GM13976 (cell line): ENCODE results near the gene ZNF8.
"Not testable (repeated sequence)": the region's sequence is repeated elsewhere in the genome, so short reads cannot be mapped to it uniquely, and the experiment has no call there.

ENCODE experiments used
- DNase-seq: peaks from one replicate; pipeline ENCODE4 v3.0.0; 2012; ENCODE audit warnings: low spot score
- in situ Hi-C: fragments of 300-500 bp; cut with MboI; formaldehyde crosslinking; loops from one replicate; pipeline ENCODE4 v1.12.0; 2022; ENCODE audit warnings: low sequenced_read_pairs, mixed read lengths, inconsistent platforms; ENCODE audit not compliant: unreplicated experiment
- TF ChIP-seq, protein P1 (sequence below): IDR thresholded peaks from 2 replicates; pipeline ENCODE4 v1.5.1; 2012; ENCODE audit warnings: borderline replicate concordance, mild to moderate bottlenecking; ENCODE audit not compliant: insufficient read depth; ENCODE audit errors: extremely low read depth, missing control alignments, control extremely low read depth

Gene ZNF8

DNA sequence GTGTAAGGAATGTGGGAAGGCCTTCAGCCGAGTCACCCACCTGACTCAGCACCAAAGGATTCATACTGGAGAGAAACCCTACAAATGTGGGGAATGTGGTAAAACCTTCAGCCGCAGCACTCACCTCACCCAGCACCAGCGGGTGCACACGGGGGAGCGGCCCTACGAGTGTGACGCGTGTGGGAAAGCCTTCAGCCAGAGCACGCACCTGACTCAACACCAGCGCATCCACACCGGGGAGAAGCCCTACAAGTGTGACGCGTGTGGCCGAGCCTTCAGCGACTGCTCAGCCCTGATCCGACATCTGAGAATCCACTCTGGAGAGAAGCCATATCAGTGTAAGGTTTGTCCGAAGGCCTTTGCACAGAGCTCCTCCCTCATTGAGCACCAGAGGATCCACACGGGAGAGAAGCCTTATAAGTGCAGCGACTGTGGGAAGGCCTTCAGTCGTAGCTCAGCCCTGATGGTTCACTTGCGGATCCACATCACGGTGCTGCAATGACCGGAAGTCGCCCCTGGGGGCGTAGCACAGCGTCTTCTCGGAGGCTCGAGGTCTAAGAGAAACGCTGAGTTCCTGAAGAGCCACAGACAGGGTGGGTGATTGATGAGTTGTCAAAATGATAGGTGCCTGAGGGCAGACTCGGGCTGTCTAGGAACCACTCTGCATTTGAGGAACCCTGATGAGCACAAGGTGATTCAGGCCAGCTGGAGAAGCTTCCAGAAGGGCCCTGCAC is 60.2 kb downstream of the ZNF8 start:
- in situ Hi-C loops, result no loop called here
- DNase-seq, result no peak
- TF ChIP-seq, protein P1, sequence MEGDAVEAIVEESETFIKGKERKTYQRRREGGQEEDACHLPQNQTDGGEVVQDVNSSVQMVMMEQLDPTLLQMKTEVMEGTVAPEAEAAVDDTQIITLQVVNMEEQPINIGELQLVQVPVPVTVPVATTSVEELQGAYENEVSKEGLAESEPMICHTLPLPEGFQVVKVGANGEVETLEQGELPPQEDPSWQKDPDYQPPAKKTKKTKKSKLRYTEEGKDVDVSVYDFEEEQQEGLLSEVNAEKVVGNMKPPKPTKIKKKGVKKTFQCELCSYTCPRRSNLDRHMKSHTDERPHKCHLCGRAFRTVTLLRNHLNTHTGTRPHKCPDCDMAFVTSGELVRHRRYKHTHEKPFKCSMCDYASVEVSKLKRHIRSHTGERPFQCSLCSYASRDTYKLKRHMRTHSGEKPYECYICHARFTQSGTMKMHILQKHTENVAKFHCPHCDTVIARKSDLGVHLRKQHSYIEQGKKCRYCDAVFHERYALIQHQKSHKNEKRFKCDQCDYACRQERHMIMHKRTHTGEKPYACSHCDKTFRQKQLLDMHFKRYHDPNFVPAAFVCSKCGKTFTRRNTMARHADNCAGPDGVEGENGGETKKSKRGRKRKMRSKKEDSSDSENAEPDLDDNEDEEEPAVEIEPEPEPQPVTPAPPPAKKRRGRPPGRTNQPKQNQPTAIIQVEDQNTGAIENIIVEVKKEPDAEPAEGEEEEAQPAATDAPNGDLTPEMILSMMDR, result no peak

GRCh38 chr19:58345558-58345957 is 66.8 kb downstream of the ZNF8 start:
- in situ Hi-C loops, result no loop called here
- TF ChIP-seq, protein P1, result no peak
- DNase-seq, result no peak

DNA sequence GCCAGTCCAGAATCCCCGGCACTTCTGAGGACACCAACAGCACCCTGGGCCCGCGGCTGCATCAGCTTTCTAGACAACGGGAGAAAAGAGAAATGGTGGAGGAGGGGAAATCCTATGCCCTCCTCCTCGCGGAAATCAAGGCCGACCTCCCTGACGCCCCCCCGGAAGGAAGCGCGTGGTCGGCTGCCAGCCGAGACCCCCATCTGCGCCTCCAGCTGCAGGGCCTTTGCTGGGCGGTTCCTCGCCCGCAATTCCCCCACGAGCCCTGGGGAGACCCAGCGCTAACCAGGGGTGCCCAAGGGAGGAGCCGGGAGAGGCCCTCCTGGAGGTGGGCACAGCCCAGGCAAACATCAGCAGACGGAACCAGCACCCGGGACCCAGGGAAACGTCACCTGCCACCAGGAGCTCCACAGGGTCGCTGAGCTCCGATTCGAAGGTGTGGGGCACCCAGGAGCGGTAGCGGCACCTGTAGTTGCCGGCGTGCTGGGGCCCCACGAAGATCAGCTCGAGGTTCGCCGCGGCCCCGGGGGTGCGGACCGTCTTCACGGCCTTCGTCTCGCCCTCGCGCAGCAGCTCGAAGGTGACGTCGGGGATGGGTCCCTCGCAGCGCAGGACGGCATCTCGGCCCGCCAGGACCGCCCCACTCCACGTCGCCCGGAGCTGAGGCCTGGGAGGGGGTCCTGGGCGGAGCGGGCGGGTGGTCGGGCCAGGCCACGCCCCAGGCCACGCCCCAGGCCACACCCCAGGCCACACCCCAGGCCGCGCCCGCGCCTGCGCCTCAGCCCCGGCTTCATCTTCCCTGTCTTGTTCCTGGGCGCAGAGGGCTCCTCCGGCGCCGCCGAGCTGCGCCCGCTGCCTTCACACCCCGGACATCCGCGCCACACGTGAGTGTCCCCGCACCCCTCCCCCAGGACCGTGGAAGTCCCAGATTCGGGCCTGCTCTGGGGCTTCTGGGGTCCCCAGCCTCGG is 68.5 kb downstream of the ZNF8 start:
- in situ Hi-C loops, result no loop called here
- TF ChIP-seq, protein P1, result no peak
- DNase-seq, result peak; percentile 96

DNA sequence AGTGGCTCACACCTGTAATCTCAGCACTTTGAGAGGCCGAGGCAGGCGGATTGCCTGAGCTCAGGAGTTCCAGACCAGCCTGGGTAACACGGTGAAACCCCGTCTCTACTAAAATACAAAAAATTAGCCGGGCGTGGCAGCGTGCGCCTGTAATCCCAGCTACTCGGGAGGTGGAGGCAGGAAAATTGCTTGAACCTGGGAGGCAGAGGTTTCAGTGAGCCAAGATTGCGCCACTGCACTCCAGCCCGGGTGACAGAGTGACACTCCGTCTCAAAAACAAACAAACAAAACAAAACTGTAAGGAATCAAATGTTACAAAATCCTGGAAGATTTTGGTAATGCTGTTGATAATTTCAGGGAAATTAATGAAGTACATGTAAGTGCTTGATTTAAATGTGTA is 69.3 kb downstream of the ZNF8 start:
- DNase-seq, in situ Hi-C loops: not testable (repeated sequence)

GRCh38 chr19:58349590-58349989 is 70.8 kb downstream of the ZNF8 start:
- TF ChIP-seq, protein P1, result no peak
- DNase-seq, result no peak
- in situ Hi-C loops, result no loop called here

DNA sequence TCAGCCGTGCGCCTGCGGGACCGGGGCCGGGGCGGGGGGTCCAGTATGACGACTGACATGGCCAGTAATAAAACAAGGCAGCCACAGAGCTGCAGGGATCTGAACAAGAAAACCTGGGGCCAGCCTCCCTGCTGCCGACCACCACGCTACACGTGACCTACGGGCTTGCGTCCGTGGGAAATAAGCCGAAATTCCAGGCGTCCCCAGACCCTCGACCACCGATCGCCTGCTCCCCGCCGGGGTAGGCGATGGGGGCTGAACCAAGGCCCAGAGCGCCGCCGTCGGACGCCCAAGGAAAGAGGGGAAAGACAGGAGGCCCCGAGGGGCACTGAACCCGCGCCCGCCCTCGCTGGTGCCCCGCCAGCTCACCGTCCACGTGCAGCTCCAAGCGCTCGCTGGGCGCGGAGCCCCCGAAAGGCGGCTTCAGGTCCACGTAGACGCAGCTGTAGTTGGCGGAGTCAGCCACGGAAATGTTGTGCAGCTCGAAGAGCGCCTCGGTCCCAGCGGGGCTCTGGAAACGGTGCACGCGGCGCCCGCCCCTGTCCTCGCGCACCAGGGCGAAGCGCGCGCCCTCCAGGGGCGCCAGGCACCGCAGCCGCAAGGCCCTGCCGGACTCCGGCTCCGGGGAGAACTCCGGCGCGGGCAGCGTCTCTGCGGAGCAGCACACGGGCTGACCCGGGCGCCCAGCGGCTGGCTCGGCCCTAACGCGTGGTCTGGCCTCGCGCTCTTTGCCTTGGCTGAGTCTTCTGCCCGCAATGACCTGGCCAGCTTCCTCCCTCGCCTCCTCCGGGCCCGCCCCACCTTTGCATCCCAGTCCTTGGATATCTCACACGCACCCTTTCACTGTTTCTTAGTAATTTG is 71.5 kb downstream of the ZNF8 start:
- in situ Hi-C loops, result no loop called here
- TF ChIP-seq, protein P1, result no peak
- DNase-seq, result no peak
